A549 (cell line): ENCODE results near the gene WDR70. TPM values are rescaled to one million over a fixed set of nuclear protein-coding genes. Genes with fewer than 3 reads are reported as not detected.

Source experiments
- ATAC-seq, 2 experiments: fragments of 200-7000 bp in 1 of 2; fragments of >200 bp in 1 of 2; cut with Nextera tagmentation in 1 of 2; cut with Tn5 transposase in 1 of 2; 3 replicates each; pipeline versions ENCODE4 v1.8.0 to v1.9.1; 2018 to 2020; ENCODE audit warnings: mild to moderate bottlenecking in 1 of 2, moderate library complexity in 1 of 2
- CTCF ChIA-PET: fragments of 300-600 bp; sonication (Branson Sonifier 250); formaldehyde crosslinking; extraction: SDS; loops from one replicate; lab custom pipeline; 2021; ENCODE audit warnings: antibody characterized with exemption, inconsistent platforms; lab: Yijun Ruan, JAX
- POLR2A ChIA-PET: fragments of 350-600 bp; formaldehyde crosslinking; extraction: SDS; loops from one replicate; lab custom pipeline; 2021; ENCODE audit warnings: antibody characterized with exemption, inconsistent platforms; lab: Yijun Ruan, JAX
- DNase-seq, 2 experiments: peaks; one replicate each; pipeline versions ENCODE4 v3.0.0 to v3.0.0-alpha.2; 2011 to 2016; ENCODE audit warnings: low read depth in 1 of 2, low spot score in 1 of 2
- FAIRE-seq: peaks from 2 replicates; lab custom pipeline; 2011; peaks lifted over from hg19 to GRCh38; lab: Jason Lieb, UNC
- H3K27ac ChIP-seq, 2 experiments: fragments of >200 bp; sonication (Bioruptor Twin); formaldehyde crosslinking; 3 replicates each; pipeline ENCODE4 v1.5.1; 2016 to 2017
- H3K4me1 ChIP-seq: fragments of >200 bp; sonication (Bioruptor Twin); formaldehyde crosslinking; 3 replicates; pipeline ENCODE4 v1.6.1; 2016
- H3K4me2 ChIP-seq: fragments of >200 bp; sonication (Bioruptor Twin); formaldehyde crosslinking; 3 replicates; pipeline ENCODE4 v1.6.1; 2016
- H3K4me3 ChIP-seq: fragments of >200 bp; sonication (Bioruptor Twin); formaldehyde crosslinking; 3 replicates; pipeline ENCODE4 v1.5.1; 2016
- H3K9me3 ChIP-seq: fragments of >200 bp; sonication (Bioruptor Twin); formaldehyde crosslinking; 3 replicates; pipeline ENCODE4 v1.6.1; 2016
- ATOH8 ChIP-seq: fragments of 250-450 bp; sonication (Bioruptor Pico); IDR thresholded peaks from 2 replicates; pipeline ENCODE4 v1.5.0; 2020; ENCODE audit warnings: low read depth, mild to moderate bottlenecking, moderate library complexity
- CBX8 ChIP-seq: fragments of 200-600 bp; sonication (generic); IDR thresholded peaks from 2 replicates; pipeline ENCODE4 v1.6.1; 2016
- CEBPB ChIP-seq, 2 experiments: fragments of >200 bp in 1 of 2; sonication (Bioruptor Twin) in 1 of 2; formaldehyde crosslinking in 1 of 2; IDR thresholded peaks; 2 replicates each; pipeline ENCODE4 v1.6.1; 2012 to 2016
- CTCF ChIP-seq: fragments of >200 bp; sonication (Bioruptor Twin); formaldehyde crosslinking; IDR thresholded peaks from 3 replicates; pipeline ENCODE4 v1.5.1; 2016
- EHF ChIP-seq: fragments of 250-450 bp; sonication (Bioruptor Pico); IDR thresholded peaks from 2 replicates; pipeline ENCODE4 v1.5.0; 2020; ENCODE audit warnings: mild to moderate bottlenecking
- EHMT2 ChIP-seq: fragments of 200-600 bp; sonication (generic); IDR thresholded peaks from 2 replicates; pipeline ENCODE4 v1.6.1; 2016; ENCODE audit warnings: antibody characterized with exemption, low read depth, mild to moderate bottlenecking, moderate library complexity
- ESRRA ChIP-seq: fragments of 150-350 bp; IDR thresholded peaks from 2 replicates; pipeline ENCODE4 v1.6.1; 2014; ENCODE audit warnings: mild to moderate bottlenecking, low read length, borderline replicate concordance
- FOSL2 ChIP-seq, 2 experiments: fragments of 450-650 bp in 1 of 2; fragments of >200 bp in 1 of 2; sonication (Bioruptor Twin) in 1 of 2; formaldehyde crosslinking; IDR thresholded peaks; 2 replicates each; pipeline versions ENCODE4 v1.5.0 to v1.6.1; 2016 to 2020; ENCODE audit warnings: mild to moderate bottlenecking in 1 of 2, moderate library complexity in 1 of 2
- FOXS1 ChIP-seq: fragments of 250-450 bp; sonication (Bioruptor Pico); IDR thresholded peaks from 2 replicates; pipeline ENCODE4 v1.5.0; 2020; ENCODE audit warnings: mild to moderate bottlenecking, moderate library complexity
- HOXB5 ChIP-seq: fragments of 250-450 bp; sonication (Bioruptor Pico); IDR thresholded peaks from 2 replicates; pipeline ENCODE4 v1.5.0; 2020; ENCODE audit warnings: mild to moderate bottlenecking, moderate library complexity
- JUNB ChIP-seq: fragments of >200 bp; sonication (Bioruptor Twin); formaldehyde crosslinking; IDR thresholded peaks from 2 replicates; pipeline ENCODE4 v1.6.1; 2016
- KDM1A ChIP-seq: fragments of 200-600 bp; sonication (generic); IDR thresholded peaks from 2 replicates; pipeline ENCODE4 v1.6.1; 2016; ENCODE audit warnings: low read depth, mild to moderate bottlenecking
- KDM5A ChIP-seq: fragments of 200-600 bp; sonication (generic); IDR thresholded peaks from 2 replicates; pipeline ENCODE4 v1.6.1; 2016; ENCODE audit warnings: antibody characterized with exemption, mild to moderate bottlenecking
- MAFK ChIP-seq: fragments of 450-650 bp; IDR thresholded peaks from 2 replicates; pipeline ENCODE4 v1.6.1; 2014; ENCODE audit not compliant: partially characterized antibody
- MAZ ChIP-seq: fragments of 150-350 bp; IDR thresholded peaks from 2 replicates; pipeline ENCODE4 v1.6.1; 2014; ENCODE audit warnings: antibody characterized with exemption, low read depth, low read length, borderline replicate concordance
- NPAS2 ChIP-seq: fragments of 250-450 bp; sonication (Bioruptor Pico); IDR thresholded peaks from 2 replicates; pipeline ENCODE4 v1.8.0; 2022; ENCODE audit warnings: mild to moderate bottlenecking, moderate library complexity, borderline replicate concordance
- NR3C1 ChIP-seq: fragments of >200 bp; sonication (Bioruptor Twin); formaldehyde crosslinking; IDR thresholded peaks from 3 replicates; pipeline ENCODE4 v1.6.1; 2017
- PHF8 ChIP-seq: fragments of 200-600 bp; sonication (generic); IDR thresholded peaks from 2 replicates; pipeline ENCODE4 v1.6.1; 2016; ENCODE audit warnings: low read depth, mild to moderate bottlenecking, antibody characterized with exemption, moderate library complexity, borderline replicate concordance
- POLR2AphosphoS2 ChIP-seq: conservative IDR thresholded peaks from 2 replicates; pipeline ENCODE4 v1.6.1; 2012; ENCODE audit warnings: low read length, improper control_type of control experiment, inconsistent platforms
- RARB ChIP-seq: fragments of 250-450 bp; sonication (Bioruptor Pico); IDR thresholded peaks from 2 replicates; pipeline ENCODE4 v1.8.0; 2021; ENCODE audit warnings: mild to moderate bottlenecking, moderate library complexity
- RCOR1 ChIP-seq: fragments of 150-350 bp; IDR thresholded peaks from 2 replicates; pipeline ENCODE4 v1.6.1; 2014; ENCODE audit warnings: antibody characterized with exemption, low read length, low read depth
- SMC3 ChIP-seq: fragments of >200 bp; sonication (Bioruptor Twin); formaldehyde crosslinking; IDR thresholded peaks from 3 replicates; pipeline ENCODE4 v1.6.1; 2018; ENCODE audit warnings: inconsistent platforms
- WGBS: methylation state at CpG from one replicate; pipeline ENCODE4 v1.1.6; 2017; ENCODE audit errors: missing lambda C conversion rate; 5-methylcytosine and 5-hydroxymethylcytosine counted together
- polyA plus RNA-seq, 4 experiments: library from polyadenylated mRNA; depleted of rRNA in 3 of 4; stranded (reverse); fragments of >200 nt; fragmentation: RNase III in 1 of 4; extraction: RNeasy Plus Mini Kit Qiagen cat#74134 plus additional on column Dnase treatment in 1 of 4; gene quantifications; 2 replicates in 3 of 4; 3 replicates in 1 of 4; pipeline ENCODE4 v1.2.3, GENCODE V29; 2011 to 2017
- TF ChIP-seq, protein P1 (sequence below): IDR thresholded peaks from 2 replicates; pipeline ENCODE4 v1.6.1; 2012
- TF ChIP-seq, protein P2 (sequence below): fragments of 200-600 bp; sonication (generic); IDR thresholded peaks from 2 replicates; pipeline ENCODE4 v1.6.1; 2016; ENCODE audit warnings: antibody characterized with exemption, mild to moderate bottlenecking, moderate library complexity
- TF ChIP-seq, protein P3 (sequence below): IDR thresholded peaks from 2 replicates; pipeline ENCODE4 v1.6.1; 2012; ENCODE audit warnings: low read depth, borderline replicate concordance

WDR70 gene
- polyA plus RNA-seq, 2 of the 4 experiments (the other 2 are of a cell fraction), result 13.8 to 28.8 TPM

DNA sequence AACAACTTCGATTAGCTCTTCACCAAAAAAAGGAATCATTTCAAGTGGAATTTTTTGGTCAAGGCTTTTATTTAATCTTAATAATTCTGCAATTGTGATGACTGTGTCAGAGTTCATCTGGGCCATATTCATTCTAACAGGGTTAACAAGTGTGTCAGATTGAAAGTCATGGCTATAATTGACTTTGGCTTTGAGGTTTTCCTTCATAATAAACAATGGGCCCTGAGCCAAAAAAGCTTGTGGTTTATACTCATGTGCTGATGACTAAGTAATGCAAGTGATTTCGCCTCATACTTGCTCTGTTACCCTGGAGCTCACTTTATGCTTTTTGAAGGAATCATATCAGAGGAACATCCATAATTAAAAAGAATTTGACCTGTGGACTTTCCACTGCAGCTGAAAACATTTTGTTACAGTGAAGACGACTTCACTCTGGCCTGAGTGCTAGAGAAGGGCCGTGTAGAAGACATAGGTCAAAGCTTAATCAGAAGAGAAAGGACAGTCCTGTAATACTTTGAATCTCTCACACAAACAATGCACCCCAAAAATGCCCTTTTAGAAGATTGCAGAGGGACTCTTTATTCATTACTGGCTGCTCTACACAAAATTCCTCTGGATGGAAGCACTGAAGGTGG, 359.1 kb downstream of the WDR70 start:
- DNase-seq (no peak), ATAC-seq (peak; percentile 36 to 47; a peak in 4 of 6 replicates), FAIRE-seq (no peak)
- ChIA-PET CTCF (interaction anchor here (0.6 to 1.8 kb wide), 4 partner anchors 9 to 1560 kb away, joined by 3 to 5 read pairs (median 4); no protein-coding TSS in a partner anchor), POLR2A (interaction anchor here (0.7 to 0.9 kb wide), 2 partner anchors 14 to 204 kb away, joined by 3 to 4 read pairs; no protein-coding TSS in a partner anchor)
- Histone ChIP-seq H3K4me3 (no peak overlapping the region), H3K9me3 (no peaks in the 10 kb centered on the region), H3K4me2 (peak overlapping the region; percentile 67), H3K27ac (peak overlapping the region; percentile 37 to 56; a peak in 3 of 6 replicates), H3K4me1 (peaks cover 24% of the 10 kb centered on the region)
- WGBS, result 54% methylated on average over 4 of the region's 4 CpGs
- no peak for TF ChIP-seq RCOR1
- no peak for TF ChIP-seq FOSL2 (IDR thresholded peaks at IDR 0.05)
- TF ChIP-seq FOSL2 (CRISPR knock-in tag; IDR thresholded peaks at IDR 0.05), result peak; percentile 13; the same call in 1 of the 2 replicates

GRCh38 chr5:37738865-37739488, 359.9 kb downstream of the WDR70 start:
- DNase-seq, result no peak
- Histone ChIP-seq H3K27ac (peak overlapping the region in 1 of 2 experiments; percentile 12; a peak in 1 of 6 replicates), H3K4me3 (no peak overlapping the region), H3K4me2 (peak overlapping the region; percentile 67), H3K9me3 (no peaks in the 10 kb centered on the region), H3K4me1 (peaks cover 24% of the 10 kb centered on the region)
- ATAC-seq, result no peak
- ChIA-PET CTCF (interaction anchor here (0.6 to 1.8 kb wide), 3 partner anchors 8 to 455 kb away, joined by 3 to 5 read pairs (median 4); no protein-coding TSS in a partner anchor), POLR2A (no interaction called here)
- no peak for FAIRE-seq
- 51% methylated on average over 5 of the region's 5 CpGs for WGBS
- TF ChIP-seq SMC3 (no peak), KDM1A (no peak), PHF8 (no peak), CEBPB (IDR thresholded peaks at IDR 0.05) (no peak), HOXB5 (CRISPR knock-in tag) (no peak), EHF (CRISPR knock-in tag) (no peak), JUNB (no peak), CBX8 (no peak), ATOH8 (CRISPR knock-in tag) (no peak), MAZ (no peak), MAFK (no peak), RARB (CRISPR knock-in tag) (no peak), FOXS1 (no peak), ESRRA (no peak), EHMT2 (no peak), KDM5A (no peak)
- TF ChIP-seq, protein P1, sequence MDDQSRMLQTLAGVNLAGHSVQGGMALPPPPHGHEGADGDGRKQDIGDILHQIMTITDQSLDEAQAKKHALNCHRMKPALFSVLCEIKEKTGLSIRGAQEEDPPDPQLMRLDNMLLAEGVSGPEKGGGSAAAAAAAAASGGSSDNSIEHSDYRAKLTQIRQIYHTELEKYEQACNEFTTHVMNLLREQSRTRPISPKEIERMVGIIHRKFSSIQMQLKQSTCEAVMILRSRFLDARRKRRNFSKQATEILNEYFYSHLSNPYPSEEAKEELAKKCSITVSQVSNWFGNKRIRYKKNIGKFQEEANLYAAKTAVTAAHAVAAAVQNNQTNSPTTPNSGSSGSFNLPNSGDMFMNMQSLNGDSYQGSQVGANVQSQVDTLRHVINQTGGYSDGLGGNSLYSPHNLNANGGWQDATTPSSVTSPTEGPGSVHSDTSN, result no peak

DNA sequence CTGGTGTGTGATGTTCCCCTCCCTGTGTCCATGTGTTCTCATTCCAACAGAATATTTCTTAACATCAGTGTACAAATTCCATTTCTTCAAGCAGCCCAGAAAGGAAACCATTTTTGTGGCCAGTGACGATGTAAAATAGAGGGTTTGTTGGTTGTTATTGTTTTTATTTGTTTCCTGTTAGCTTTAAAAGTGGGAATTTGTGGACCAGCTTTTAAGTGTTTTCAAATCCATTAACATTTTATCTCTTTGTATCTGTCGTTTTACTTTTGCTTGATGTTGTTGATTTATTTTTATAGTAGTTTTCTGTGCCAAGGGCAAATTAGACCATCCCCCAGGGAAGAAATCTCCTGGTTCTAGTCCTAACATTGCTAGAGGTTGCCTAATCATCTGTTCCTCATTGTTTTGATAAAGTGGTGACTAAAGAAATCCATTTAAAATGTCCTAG, 360.7 kb downstream of the WDR70 start:
- H3K27ac ChIP-seq, result no peak overlapping the region
- WGBS, result 73% methylated on average over 2 of the region's 2 CpGs
- H3K4me1 ChIP-seq, result peaks cover 24% of the 10 kb centered on the region
- DNase-seq, result no peak
- H3K4me2 ChIP-seq, result no peak overlapping the region
- ChIA-PET POLR2A (no interaction called here), CTCF (interaction anchor here (0.6 to 2.1 kb wide), 4 partner anchors 7 to 454 kb away, joined by 3 to 5 read pairs (median 4); no protein-coding TSS in a partner anchor)
- ATAC-seq, result no peak
- no peaks in the 10 kb centered on the region for H3K9me3 ChIP-seq
- no peak overlapping the region for H3K4me3 ChIP-seq
- FAIRE-seq, result no peak
- TF ChIP-seq PHF8 (no peak), EHF (CRISPR knock-in tag) (no peak), POLR2AphosphoS2 (no peak), NR3C1 (no peak), NPAS2 (CRISPR knock-in tag) (no peak), CTCF (no peak)
- TF ChIP-seq, protein P2, sequence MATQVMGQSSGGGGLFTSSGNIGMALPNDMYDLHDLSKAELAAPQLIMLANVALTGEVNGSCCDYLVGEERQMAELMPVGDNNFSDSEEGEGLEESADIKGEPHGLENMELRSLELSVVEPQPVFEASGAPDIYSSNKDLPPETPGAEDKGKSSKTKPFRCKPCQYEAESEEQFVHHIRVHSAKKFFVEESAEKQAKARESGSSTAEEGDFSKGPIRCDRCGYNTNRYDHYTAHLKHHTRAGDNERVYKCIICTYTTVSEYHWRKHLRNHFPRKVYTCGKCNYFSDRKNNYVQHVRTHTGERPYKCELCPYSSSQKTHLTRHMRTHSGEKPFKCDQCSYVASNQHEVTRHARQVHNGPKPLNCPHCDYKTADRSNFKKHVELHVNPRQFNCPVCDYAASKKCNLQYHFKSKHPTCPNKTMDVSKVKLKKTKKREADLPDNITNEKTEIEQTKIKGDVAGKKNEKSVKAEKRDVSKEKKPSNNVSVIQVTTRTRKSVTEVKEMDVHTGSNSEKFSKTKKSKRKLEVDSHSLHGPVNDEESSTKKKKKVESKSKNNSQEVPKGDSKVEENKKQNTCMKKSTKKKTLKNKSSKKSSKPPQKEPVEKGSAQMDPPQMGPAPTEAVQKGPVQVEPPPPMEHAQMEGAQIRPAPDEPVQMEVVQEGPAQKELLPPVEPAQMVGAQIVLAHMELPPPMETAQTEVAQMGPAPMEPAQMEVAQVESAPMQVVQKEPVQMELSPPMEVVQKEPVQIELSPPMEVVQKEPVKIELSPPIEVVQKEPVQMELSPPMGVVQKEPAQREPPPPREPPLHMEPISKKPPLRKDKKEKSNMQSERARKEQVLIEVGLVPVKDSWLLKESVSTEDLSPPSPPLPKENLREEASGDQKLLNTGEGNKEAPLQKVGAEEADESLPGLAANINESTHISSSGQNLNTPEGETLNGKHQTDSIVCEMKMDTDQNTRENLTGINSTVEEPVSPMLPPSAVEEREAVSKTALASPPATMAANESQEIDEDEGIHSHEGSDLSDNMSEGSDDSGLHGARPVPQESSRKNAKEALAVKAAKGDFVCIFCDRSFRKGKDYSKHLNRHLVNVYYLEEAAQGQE, result no peak
- TF ChIP-seq, protein P3, sequence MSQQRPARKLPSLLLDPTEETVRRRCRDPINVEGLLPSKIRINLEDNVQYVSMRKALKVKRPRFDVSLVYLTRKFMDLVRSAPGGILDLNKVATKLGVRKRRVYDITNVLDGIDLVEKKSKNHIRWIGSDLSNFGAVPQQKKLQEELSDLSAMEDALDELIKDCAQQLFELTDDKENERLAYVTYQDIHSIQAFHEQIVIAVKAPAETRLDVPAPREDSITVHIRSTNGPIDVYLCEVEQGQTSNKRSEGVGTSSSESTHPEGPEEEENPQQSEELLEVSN, result no peak
